Measurements from ENCODE around the gene PYGL.
A peak's percentile ranks its signal among the peaks of the same experiment; 100 is the strongest.
"Not testable (repeated sequence)": the region's sequence is repeated elsewhere in the genome, so short reads cannot be mapped to it uniquely, and the experiment has no call there.

The PYGL gene

DNA sequence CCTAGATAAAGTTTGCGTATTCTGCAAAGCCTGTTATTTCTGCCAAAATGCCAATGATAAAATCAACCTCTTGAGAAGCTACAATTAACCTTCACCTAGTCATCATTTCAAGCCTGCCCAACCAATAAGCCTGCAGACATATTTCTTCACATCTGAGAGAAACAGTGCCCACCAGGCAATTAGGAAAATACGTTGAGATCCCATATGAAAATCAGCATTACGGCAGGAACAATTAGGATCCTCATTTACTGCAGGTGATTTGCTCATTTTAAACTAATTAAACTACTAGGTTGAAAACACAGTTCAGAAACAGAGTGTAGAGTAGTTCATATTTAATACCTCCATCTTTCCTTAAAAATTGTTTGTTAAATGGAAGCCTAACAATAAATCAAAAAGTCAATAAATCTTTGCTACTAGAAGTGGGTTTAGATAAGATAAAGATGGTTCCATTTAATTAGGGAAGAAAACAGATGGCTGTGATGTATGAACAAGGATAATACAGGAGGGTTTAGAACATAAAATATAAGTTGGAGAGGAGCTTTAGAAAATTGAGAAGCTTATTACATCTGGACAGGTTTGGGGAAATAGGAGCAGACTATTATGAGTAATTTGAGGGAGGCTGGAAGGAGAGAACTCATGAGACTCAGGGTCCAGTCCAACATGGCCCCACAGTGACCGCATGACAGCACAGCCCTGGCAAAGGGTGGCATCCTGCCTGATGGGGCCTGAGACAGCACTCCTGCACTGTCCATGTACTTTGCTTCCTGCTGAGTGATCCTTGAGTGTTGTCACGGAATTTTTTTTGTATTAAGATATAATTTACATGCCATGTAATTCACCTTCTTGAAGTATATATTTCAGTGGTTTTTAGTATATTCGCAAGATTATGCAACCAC lies 26.9 kb upstream of the PYGL start:
- Histone ChIP-seq H3K4me1 (ENCODE audit: control insufficient read depth, insufficient read depth, low read length) (no peaks in the 10 kb centered on the region), H3K36me3 (ENCODE audit: control insufficient read depth, insufficient read depth, low read length) (no peaks in the 10 kb centered on the region), H3K9me3 (ENCODE audit: control insufficient read depth, insufficient read depth, low read depth, low read length) (no peaks in the 10 kb centered on the region), H3K4me3 (ENCODE audit: low read depth, low read length) (no peak overlapping the region), H3K27ac (ENCODE audit: low read depth, low read length) (no peak overlapping the region), H3K9ac (ENCODE audit: low read length) (no peak overlapping the region), H3K27me3 (ENCODE audit: control insufficient read depth, insufficient read depth, low read length) (no peaks in the 10 kb centered on the region)

DNA sequence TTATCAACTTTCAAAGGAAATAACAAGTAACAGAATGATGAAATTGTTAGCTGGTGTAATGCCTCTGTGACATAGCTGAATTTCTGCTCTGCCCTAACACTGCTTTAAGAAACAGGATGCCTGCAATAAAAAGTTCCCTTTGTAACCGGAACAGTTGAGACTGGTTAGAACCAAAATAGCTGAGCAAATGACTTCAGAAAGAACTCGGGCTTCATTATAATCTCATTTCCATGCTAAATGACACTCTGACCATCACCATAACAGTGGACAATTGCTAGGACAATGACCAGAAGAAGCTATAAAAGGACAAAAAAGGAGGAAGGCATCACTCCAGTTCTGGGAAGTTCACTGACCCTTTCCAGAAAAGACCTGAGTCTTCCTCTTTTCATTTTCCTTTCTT lies 23.5 kb upstream of the PYGL start:
- no peaks in the 10 kb centered on the region for H3K36me3 ChIP-seq (ENCODE audit: control insufficient read depth, insufficient read depth, low read length)
- H3K9ac ChIP-seq (ENCODE audit: low read length), result no peak overlapping the region
- no peaks in the 10 kb centered on the region for H3K9me3 ChIP-seq (ENCODE audit: control insufficient read depth, insufficient read depth, low read depth, low read length)
- no peak overlapping the region for H3K4me3 ChIP-seq (ENCODE audit: low read depth, low read length)
- no peaks in the 10 kb centered on the region for H3K27me3 ChIP-seq (ENCODE audit: control insufficient read depth, insufficient read depth, low read length)
- H3K27ac ChIP-seq (ENCODE audit: low read depth, low read length), result no peak overlapping the region
- no peaks in the 10 kb centered on the region for H3K4me1 ChIP-seq (ENCODE audit: control insufficient read depth, insufficient read depth, low read length)

DNA sequence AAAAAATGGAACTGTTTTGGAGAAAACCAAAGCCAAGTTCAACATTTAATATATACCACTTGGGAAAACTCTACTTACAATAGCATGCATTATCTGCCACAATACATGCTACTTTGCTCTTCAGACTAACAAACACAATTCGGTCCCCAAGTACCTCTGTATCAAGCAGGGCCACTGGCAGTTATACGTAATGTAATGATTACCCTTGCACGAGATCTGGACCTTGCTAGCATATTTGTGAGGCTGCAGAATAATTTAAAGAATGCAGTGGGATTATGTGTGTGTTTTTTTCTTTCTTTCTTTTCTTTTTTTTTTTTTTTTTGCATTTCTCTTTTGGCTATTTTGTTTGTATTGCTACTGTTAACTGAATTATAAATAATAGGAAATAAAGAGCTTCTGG lies 22.8 kb upstream of the PYGL start:
- H3K4me1 ChIP-seq (ENCODE audit: control insufficient read depth, insufficient read depth, low read length), result no peaks in the 10 kb centered on the region
- H3K4me3 ChIP-seq (ENCODE audit: low read depth, low read length), result no peak overlapping the region
- H3K27ac ChIP-seq (ENCODE audit: low read depth, low read length), result no peak overlapping the region
- H3K27me3 ChIP-seq (ENCODE audit: control insufficient read depth, insufficient read depth, low read length), result no peaks in the 10 kb centered on the region
- no peaks in the 10 kb centered on the region for H3K9me3 ChIP-seq (ENCODE audit: control insufficient read depth, insufficient read depth, low read depth, low read length)
- no peak overlapping the region for H3K9ac ChIP-seq (ENCODE audit: low read length)
- no peaks in the 10 kb centered on the region for H3K36me3 ChIP-seq (ENCODE audit: control insufficient read depth, insufficient read depth, low read length)

DNA sequence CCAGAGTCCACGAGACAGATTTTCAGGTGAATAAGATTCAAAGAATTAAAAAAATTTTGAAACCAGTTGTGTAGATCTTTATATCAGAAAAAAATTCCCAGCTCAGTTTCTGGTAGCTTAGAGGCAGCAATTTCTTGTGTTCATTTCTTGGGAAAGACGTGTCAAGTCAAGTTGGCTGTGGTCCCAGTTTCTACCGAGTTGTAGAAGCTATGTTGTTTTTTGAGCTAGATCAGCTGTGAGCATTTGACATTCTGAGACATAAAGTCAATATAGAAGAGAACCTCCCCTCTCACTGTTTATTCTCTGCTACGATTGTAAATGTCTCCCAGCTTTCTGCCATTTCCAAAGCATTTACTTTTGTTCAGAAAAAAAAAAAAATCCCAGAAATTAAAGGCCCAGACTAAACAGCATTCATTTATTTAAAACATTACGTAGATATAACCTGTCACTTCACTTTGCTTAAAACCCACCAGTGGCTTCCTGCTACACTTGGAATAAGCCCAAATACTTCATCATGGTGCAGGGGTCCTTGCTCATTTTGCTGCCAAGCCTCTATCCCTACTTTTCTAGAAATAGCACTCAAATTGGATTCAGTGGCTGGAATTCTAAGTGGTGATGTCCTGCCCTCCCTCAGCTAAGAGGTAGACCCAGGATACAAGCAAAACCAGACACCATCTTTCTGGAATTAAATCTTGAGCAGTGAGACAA lies 20.6 kb upstream of the PYGL start:
- Histone ChIP-seq H3K9me3 (ENCODE audit: control insufficient read depth, insufficient read depth, low read depth, low read length) (no peaks in the 10 kb centered on the region), H3K9ac (ENCODE audit: low read length) (no peak overlapping the region), H3K27me3 (ENCODE audit: control insufficient read depth, insufficient read depth, low read length) (no peaks in the 10 kb centered on the region), H3K36me3 (ENCODE audit: control insufficient read depth, insufficient read depth, low read length) (no peaks in the 10 kb centered on the region), H3K4me3 (ENCODE audit: low read depth, low read length) (no peak overlapping the region), H3K27ac (ENCODE audit: low read depth, low read length) (no peak overlapping the region), H3K4me1 (ENCODE audit: control insufficient read depth, insufficient read depth, low read length) (no peaks in the 10 kb centered on the region)

DNA sequence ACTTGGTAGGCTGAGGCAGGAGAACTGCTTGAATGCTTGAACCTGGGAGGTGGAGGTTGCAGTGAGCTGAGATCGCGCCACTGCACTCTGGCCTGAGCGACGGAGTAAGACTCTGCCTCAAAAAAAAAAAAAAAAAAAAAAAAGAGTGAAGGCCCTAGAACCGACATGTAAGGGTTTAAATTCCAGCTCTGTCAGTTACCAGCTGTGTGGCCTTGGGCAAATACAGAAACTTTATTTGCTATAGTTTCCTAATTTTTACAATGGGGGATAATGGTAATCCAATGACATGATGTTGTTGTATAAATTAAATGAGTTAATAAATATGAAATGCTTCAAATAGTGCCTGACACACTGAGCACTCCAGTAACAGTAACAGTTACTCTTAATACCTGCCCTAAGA lies 19.6 kb upstream of the PYGL start:
- H3K4me1 ChIP-seq (ENCODE audit: control insufficient read depth, insufficient read depth, low read length), result no peaks in the 10 kb centered on the region
- H3K9ac ChIP-seq (ENCODE audit: low read length), result no peak overlapping the region
- H3K4me3 ChIP-seq (ENCODE audit: low read depth, low read length), result no peak overlapping the region
- H3K36me3 ChIP-seq (ENCODE audit: control insufficient read depth, insufficient read depth, low read length), result no peaks in the 10 kb centered on the region
- no peak overlapping the region for H3K27ac ChIP-seq (ENCODE audit: low read depth, low read length)
- no peaks in the 10 kb centered on the region for H3K27me3 ChIP-seq (ENCODE audit: control insufficient read depth, insufficient read depth, low read length)
- no peaks in the 10 kb centered on the region for H3K9me3 ChIP-seq (ENCODE audit: control insufficient read depth, insufficient read depth, low read depth, low read length)

DNA sequence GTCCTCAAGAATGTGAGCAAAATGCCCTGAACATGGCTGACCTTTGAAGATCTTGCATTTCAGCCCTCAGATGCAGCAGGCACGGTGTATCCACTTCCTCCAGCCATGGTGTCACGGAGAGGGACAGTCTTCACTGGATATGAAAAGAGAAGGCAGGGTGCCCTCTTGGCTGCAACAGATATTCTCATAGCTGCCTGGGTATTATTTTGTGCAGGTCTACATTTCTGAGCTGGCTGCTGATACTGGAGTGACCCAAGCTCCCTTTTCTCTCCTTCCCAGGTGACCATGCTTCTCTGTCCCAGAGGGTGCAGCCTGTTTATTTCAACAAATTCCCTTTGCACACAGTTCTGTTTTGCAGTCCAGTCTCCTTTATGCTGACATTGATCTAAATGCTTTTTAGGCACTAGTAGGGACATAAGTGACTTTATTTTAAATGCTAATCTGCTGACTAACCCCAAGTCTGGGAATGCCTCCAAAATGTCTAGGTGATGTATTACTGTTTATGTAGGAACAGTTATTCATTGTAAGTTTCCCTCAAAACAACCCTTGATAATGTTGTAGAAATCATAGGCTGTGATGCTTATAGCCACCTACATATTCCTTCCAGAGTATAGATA lies 17.4 kb upstream of the PYGL start:
- H3K9me3 ChIP-seq (ENCODE audit: control insufficient read depth, insufficient read depth, low read depth, low read length), result no peaks in the 10 kb centered on the region
- H3K27ac ChIP-seq (ENCODE audit: low read depth, low read length), result no peak overlapping the region
- no peak overlapping the region for H3K9ac ChIP-seq (ENCODE audit: low read length)
- H3K27me3 ChIP-seq (ENCODE audit: control insufficient read depth, insufficient read depth, low read length), result no peaks in the 10 kb centered on the region
- H3K4me1 ChIP-seq (ENCODE audit: control insufficient read depth, insufficient read depth, low read length), result no peaks in the 10 kb centered on the region
- H3K4me3 ChIP-seq (ENCODE audit: low read depth, low read length), result no peak overlapping the region
- no peaks in the 10 kb centered on the region for H3K36me3 ChIP-seq (ENCODE audit: control insufficient read depth, insufficient read depth, low read length)

DNA sequence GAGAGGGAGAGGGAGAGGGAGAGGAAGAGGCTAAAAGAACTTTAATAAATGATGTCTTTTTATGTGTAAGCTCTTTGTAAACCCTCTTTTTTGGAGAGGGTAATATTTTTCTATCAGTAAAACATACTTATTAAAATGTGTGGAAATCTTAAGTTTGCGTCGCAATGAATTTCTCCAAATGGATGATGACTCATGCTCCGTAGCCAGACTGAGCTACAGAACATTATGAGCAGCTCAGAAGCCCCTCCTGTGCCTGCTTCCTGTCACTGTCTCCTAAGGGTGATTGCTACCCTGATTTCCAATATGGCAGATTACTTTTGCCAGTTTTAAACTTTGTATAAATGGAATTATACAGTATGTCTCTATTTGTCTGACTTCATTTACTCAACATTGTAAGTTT lies 13.0 kb upstream of the PYGL start:
- Histone ChIP-seq H3K27me3 (ENCODE audit: control insufficient read depth, insufficient read depth, low read length) (no peaks in the 10 kb centered on the region), H3K36me3 (ENCODE audit: control insufficient read depth, insufficient read depth, low read length) (no peaks in the 10 kb centered on the region), H3K4me1 (ENCODE audit: control insufficient read depth, insufficient read depth, low read length) (peaks cover 9% of the 10 kb centered on the region), H3K4me3 (ENCODE audit: low read depth, low read length) (no peak overlapping the region), H3K9me3 (ENCODE audit: control insufficient read depth, insufficient read depth, low read depth, low read length) (no peaks in the 10 kb centered on the region), H3K9ac (ENCODE audit: low read length) (no peak overlapping the region), H3K27ac (ENCODE audit: low read depth, low read length) (no peak overlapping the region)

DNA sequence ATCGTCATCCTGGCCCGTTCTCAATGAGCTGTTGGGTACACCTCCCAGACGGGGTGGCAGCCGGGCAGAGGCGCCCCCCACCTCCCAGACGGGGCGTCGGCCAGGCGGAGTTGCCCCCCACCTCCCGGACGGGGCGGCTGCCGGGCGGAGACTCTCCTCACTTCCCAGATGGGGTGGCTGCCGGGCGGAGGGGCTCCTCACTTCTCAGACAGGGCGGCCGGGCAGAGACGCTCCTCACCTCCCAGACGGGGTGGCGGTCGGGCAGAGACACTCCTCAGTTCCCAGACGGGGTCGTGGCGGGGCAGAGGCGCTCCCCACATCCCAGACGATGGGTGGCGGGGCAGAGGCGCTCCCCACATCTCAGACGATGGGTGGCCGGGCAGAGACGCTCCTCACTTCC lies 12.1 kb upstream of the PYGL start:
- H3K27ac ChIP-seq (ENCODE audit: low read depth, low read length); H3K36me3 ChIP-seq (ENCODE audit: control insufficient read depth, insufficient read depth, low read length); H3K9me3 ChIP-seq (ENCODE audit: control insufficient read depth, insufficient read depth, low read depth, low read length); H3K9ac ChIP-seq (ENCODE audit: low read length); H3K27me3 ChIP-seq (ENCODE audit: control insufficient read depth, insufficient read depth, low read length); H3K4me3 ChIP-seq (ENCODE audit: low read depth, low read length): not testable (repeated sequence)
- peaks cover 12% of the 10 kb centered on the region for H3K4me1 ChIP-seq (ENCODE audit: control insufficient read depth, insufficient read depth, low read length)

DNA sequence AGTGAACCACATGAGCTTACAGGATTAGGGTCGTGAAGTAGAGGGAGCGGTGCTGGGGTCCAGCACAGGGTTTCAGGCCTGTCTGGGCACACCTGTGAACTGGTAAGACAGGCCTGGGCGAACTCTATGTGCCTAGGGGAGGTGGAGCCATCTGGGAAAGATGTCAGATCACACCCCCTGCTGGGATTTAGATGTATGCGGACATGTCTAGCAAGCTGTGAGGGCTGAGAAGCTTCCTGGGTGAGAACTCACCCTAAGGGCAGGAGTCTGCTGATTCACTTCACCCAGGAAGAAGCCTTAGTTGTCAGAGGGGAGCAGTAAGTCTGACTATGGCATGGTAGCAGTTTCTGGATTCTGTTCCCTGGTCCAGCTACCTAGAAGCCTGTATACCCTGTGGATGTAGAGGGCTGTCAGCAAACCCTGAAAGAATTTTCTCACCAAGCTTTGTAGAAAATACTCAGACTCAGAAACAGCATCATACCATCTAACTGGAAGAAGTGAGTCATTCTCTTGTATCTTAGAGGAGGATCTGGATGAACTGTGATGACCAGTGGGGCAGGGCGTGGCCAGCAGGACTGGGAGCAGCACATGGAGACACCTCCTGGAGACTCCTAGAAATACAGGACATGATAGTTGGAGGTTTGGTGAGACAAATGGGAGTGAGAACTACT lies 11.2 kb upstream of the PYGL start:
- Histone ChIP-seq H3K4me1 (ENCODE audit: control insufficient read depth, insufficient read depth, low read length) (peaks cover 12% of the 10 kb centered on the region), H3K27me3 (ENCODE audit: control insufficient read depth, insufficient read depth, low read length) (no peaks in the 10 kb centered on the region), H3K9ac (ENCODE audit: low read length) (no peak overlapping the region), H3K27ac (ENCODE audit: low read depth, low read length) (peak overlapping the region; percentile 4; the same call in 1 of the 2 replicates), H3K9me3 (ENCODE audit: control insufficient read depth, insufficient read depth, low read depth, low read length) (no peaks in the 10 kb centered on the region), H3K4me3 (ENCODE audit: low read depth, low read length) (no peak overlapping the region; the same call in 1 of the 2 replicates), H3K36me3 (ENCODE audit: control insufficient read depth, insufficient read depth, low read length) (no peaks in the 10 kb centered on the region)

DNA sequence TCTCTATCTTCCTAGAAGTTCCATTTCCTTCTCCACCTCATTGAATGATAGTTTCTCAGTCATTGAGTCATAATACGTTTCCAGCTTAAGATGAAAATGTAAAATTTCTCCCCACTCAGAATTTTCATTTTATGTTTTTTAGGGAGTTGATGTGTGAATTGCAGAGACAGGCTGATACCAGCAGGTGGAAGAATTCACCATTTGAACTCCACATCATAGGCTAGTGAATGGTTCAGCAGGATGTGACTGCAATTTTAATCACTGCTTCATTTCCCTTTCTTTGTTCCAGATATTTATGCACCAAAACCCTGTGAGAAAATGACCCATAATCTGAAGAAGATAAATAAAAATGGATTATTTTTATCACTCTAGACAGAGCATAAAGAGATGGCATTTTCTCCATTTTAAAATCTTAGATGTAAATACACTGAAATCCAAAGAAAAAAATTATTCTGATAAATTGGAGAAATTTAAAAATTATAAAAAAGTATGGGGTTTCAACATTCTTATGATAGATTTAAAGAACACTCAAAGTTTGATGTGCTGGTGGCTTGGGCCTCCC lies 10.6 kb upstream of the PYGL start:
- Histone ChIP-seq H3K9me3 (ENCODE audit: control insufficient read depth, insufficient read depth, low read depth, low read length) (no peaks in the 10 kb centered on the region), H3K9ac (ENCODE audit: low read length) (no peak overlapping the region), H3K4me3 (ENCODE audit: low read depth, low read length) (no peak overlapping the region), H3K27ac (ENCODE audit: low read depth, low read length) (peak overlapping the region; percentile 4; the same call in 1 of the 2 replicates), H3K27me3 (ENCODE audit: control insufficient read depth, insufficient read depth, low read length) (no peaks in the 10 kb centered on the region), H3K36me3 (ENCODE audit: control insufficient read depth, insufficient read depth, low read length) (no peaks in the 10 kb centered on the region), H3K4me1 (ENCODE audit: control insufficient read depth, insufficient read depth, low read length) (peaks cover 12% of the 10 kb centered on the region)
